ENCODE measurements around the gene NFU1. TPM values are rescaled to one million over a fixed set of nuclear protein-coding genes. Genes with fewer than 3 reads are reported as not detected.
"Not testable (repeated sequence)": the region's sequence is repeated elsewhere in the genome, so short reads cannot be mapped to it uniquely, and the experiment has no call there.

Gene NFU1
- polyA plus RNA-seq, 4 donors, result 64.6 to 69.2 (median 66.7) TPM

DNA sequence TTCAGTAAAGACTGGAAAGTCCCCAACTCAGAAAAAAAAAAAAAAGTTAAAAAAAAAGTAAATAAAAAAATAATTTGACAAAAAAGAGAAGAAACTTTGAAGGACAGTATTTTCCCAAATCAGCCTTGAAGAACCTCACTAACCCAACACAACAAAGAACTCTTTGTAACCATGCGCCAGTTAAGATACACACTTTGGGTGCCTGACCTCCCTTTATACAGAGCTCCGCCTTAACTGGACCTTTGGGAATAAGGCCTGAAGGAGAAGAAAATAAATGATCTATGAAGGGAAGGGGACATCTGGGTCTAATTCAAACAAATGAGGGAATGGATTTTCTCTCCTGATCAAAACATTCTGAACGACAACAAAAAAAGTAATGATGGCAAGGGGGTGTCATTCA, 48.0 kb downstream of the NFU1 start:
- DNase-seq (ENCODE audit: low read depth in 4 of 4, low spot score in 3 of 4), result no peak

DNA sequence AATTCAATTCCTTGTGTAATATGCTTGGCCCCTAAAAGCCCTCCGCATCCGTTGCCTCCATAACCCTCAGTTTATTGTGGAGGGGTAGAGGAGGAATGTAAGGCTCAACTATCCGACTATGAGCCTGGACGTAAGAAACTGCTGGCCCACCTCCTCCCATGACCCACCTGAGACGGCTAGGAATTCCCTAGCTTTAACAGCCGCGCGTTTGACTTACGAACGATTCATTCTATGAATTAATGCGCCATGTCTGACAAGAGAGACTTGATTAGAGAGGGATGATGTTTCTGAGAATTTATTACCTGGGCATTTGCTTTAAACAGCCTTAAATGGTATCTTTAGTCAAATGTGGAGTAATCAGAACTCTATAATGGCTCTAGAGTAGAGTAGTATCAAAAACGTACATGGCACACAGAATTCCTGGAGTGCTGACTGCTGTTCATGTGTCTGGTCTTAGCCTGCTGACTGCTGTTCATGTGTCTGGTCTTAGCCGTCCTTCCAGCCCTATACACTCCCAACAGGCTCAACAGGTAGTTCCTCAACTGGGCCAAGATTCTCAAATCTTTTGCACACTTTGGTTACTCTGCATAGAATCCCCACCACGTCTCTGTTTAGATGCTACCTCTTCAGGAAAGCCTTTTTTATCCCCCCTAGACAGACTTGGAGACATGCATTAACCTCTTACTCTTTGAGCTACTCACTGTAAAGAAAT, 49.3 kb downstream of the NFU1 start:
- no peak for DNase-seq (ENCODE audit: low read depth in 4 of 4, low spot score in 3 of 4)

DNA sequence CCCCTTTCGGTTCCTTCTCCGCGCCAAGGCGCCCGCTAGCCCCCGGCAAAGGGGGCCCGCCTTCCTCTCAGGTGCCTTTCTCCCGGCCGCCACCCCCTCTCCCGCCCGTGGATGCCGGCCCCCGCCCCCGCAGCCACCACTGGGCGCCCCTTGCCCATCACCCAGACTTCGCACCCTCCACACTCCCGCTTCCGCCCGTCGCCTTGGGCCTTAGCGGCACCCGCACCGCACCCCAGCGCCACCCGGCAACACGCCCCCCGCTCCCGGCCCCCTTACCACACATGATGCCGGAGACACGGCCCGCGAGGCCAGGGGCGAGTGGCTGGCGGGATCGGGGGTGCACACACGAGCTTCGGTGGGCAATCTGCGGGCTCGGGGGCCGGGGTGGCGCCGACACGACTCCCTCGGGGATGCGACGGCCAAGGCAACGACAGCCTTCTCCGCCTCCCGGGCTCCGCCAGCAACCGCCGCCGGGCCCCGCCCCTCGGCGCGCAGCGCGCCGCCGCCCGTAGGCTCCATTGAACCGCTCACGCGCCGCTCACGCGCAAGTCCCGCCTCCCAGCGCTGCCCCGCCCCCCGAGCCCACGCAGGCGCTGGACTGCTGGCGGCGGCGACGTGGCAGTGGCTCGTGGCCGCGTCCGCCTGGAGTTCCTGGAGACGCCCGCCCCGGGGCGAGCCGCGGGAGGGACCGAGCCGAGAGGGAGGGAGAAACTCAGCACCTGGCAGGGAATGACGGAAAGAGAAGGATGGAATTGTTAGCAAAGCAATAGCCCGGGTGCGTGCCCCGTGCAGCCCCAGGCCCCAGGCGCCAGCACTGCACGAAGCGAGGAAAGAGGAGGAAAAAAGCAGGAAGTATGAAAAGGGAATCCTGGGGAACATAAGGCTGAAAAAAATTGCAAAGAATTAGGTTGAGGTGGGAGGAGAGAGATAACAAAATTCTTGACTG, 50.2 kb downstream of the NFU1 start, which contains the start of gene GFPT1:
TSS of gene GFPT1 (minus strand) at position 439 of the 946 bp plus-strand sequence. CDS start at position 283, 156 bp downstream.
- peak; percentile 85 to 90 (median 88) for DNase-seq (ENCODE audit: low read depth in 4 of 4, low spot score in 3 of 4)

DNA sequence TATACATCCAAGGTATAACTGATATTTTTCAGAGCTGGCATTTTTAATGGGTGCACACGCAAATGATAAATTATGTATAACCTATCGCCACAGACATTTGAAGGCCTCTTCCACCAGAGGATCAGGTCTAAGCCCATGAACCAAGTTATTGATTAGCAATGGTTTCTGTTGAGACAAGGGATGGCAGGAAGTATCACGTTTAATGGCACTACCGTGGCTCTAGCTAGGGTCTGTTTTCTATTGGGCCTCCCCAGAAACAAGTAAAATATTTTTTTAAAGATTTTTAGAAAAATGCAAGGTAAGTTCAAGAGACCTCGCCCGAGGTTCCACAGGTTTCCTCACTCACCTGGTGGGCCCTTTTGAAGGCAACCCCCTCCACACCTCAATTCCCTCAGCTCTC, 50.9 kb downstream of the NFU1 start:
- no peak for DNase-seq (ENCODE audit: low read depth in 4 of 4, low spot score in 3 of 4)

DNA sequence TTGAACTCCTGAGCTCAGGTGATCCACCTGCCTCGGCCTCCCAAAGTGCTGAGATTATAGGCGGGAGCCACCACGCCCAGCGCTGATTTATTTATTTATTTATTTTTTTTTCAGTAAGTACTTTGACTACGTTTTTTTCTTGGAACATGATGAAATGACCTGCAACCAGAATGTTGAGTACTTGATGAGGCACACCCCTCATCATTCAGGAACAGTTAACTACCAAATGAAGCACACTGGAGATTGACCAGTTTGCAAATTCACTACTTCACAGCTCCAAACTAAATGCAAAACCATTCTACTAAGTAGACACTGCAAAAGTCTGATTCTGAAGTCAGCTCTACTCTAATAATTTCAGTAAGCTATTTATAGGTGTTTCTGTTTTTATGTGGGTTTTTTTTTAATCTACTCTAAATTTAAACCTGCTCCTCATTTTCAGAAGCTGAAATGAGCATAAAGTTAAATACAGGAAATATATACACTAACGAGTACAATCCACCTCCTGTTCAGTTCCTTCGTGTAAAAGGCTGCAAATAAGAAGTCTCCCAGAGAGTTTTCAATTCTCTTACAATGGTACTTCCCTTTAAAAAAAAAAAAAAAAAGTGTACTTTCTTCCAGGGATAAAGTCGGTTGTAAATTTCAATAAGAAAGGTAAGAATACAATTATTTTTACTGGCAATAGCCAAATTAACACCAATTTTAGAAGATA, 51.6 kb downstream of the NFU1 start:
- DNase-seq (ENCODE audit: low read depth in 4 of 4, low spot score in 3 of 4), result no peak

DNA sequence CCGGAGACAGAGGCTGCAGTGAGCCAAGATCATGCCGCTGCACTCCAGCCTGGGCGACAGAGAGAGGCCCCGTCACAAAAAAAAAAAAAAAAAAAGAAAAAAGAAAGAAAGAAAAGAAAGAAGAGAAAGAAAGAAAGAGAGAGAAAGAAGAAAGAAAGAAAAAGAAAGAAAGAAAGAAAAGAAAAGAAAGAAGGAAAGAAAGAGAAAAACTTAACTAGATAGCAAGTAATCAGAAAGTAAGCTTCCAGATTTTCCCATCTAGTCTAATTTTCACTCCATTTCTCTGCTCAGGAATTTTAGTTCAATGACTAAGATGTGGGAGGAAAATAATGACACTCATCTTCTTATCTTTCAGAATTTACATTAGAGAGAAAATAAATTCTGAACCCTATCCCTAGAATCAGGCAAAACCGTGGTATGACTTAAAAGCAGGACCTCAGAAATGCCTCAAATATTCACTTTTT, 52.6 kb downstream of the NFU1 start:
- no peak for DNase-seq (ENCODE audit: low read depth in 4 of 4, low spot score in 3 of 4)

DNA sequence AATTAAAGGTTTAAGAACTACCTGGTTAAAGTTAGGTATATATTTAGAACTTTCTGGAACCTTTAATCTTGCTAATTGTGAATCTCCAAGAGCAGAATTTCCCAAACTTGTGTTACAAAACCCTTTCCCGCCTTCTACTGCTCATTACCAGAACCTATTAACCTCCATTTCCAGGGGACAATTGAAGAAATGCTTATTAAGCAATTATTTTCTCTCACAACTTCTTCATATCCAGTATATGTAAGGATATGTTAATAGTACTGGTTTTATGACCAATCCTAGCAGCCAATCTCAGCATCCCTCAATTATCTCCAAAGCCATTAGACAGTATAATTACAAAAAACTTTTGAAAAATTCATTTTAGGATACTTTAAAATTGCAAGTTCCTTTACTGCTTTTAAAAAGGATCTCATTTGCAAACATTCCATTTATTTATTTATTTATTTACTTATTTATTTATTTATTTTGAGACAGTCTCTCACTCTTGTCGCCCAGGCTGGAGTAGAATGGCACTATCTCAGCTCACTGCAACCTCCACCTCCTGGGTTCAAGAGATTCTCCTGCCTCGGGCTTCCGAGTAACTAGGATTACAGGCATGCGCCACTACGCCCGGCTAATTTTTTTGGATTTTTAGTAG, 53.9 kb downstream of the NFU1 start:
- DNase-seq (ENCODE audit: low read depth in 4 of 4, low spot score in 3 of 4), result no peak

DNA sequence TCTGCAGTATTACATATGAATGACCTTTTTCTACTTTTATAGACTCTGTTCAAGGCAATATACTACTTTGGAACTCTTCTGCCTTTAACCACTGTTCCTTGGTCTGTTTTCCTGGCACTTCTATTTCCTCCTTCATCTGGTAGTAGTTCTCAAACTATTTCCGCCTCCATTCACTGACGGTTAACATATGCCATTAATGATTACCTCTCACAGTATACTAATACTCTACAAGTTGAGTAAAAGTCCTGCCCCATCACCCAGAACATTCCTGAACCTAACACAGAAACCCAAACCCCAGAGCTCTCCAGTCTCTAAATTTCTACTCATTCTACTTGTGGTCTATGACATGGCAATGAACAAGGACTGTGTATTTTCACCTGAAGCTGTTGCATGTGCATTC, 54.7 kb downstream of the NFU1 start:
- DNase-seq (ENCODE audit: low read depth in 4 of 4, low spot score in 3 of 4), result no peak

DNA sequence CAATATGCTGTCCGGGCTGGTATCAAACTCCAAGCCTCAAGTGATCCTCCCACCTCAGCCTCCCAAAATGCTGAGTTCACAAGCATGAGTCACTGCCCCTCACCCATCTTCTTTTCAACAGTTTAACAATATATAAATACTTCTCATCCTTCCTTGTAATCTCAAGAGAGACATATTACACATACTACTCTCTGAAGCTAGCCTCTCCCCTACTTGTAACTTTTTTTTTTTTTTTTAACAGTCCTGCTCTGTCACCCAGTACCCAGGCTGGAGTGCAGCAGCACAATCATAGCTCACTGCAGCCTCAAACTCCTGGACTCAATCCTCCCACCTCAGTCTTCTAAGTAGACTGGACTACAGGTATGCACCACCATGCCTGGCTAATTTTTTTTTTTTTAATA, 55.9 kb downstream of the NFU1 start:
- DNase-seq (ENCODE audit: low read depth in 4 of 4, low spot score in 3 of 4), result no peak

DNA sequence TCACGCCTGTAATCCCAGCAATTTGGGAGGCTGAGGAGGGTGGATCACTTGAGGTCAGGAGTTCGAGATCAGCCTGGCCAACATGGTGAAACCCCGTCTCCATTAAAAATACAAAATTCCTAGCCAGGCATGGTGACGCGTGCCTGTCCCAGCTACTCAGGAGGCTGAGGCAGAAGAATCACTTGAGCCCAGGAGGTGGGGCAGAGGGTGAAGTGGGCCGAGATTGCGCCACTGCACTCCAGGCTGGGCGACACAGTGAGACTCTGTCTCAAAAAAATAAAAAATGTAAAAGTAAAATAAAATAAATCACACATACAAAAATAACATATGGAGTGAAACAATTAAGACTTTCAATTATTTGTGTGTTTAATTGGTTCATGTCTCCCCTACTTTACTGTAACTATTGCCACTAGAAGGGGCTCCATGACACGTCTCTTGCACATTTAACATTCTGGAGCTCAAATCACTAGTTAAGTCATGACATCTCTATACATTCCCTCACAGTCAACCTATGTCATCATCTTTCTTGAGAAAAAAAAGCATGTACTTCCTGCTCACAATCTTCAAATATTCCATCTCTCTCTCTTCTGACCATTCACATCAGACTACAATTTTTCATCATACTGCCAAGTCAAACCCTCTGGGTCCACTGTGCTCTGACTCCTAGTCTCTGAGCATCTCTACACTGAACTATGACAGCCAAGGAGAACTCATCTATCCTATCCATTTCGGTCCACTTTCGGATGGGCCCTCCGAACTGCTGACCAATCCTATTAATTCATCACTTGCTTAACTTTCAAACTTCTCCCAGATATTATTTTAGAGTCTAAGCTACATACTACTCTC, 56.9 kb downstream of the NFU1 start:
- no peak for DNase-seq (ENCODE audit: low read depth in 4 of 4, low spot score in 3 of 4)

DNA sequence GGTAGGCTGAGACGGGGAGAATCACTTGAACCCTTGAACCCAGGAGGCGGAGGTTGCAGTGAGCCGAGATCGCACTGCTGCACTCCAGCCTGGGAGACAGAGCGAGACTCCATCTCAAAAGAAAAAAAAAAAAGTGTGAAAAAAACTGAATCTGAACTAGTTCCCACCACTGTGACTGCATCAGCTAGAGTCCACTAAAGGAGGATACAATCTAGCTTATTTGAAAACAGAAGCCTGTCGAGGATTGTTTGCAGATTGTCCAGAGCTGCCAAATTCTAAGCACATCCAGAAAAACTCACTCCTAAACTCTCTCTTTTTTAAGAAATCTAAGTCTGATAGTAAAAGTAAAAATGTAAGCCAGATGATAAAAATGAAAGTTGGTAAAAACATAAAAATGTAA, 60.8 kb downstream of the NFU1 start:
- no peak for DNase-seq (ENCODE audit: low read depth in 4 of 4, low spot score in 3 of 4)

DNA sequence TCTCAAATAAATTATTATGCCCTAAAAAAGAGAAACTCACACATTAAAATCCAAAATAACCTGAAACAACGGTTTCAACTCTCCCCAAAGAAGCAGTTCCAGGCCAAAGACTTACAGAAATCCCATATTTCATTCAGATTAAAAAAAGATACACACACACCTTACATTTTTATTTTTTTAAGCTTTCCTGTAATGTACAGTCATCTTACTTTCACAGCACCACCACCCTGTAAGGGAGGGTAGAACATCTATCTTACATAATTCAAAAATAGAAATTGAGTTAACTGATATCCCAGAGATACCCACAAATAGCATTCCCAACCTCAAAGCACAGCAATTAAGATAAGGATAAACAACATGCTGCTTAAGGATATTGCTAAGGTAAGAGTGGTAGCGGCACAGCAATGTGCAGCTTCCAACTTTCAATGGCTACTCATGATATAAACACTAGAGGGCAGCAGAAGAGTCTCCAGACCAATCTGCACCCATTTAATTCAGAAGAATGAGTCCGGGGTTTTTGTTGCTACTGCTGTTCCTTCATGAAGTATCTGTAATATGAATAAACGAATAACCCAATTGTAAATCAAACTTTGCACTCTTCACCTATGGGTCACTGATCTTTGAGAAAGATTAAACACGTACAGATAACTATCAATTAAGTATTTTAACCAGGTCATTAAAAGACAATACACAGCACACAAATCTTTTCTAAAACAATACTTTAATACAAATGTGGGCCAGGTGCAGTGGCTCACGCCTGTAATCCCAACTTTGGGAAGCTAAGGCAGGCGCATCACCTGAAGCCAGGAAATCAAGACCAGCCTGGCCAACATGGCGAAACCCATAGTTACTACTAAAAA, 61.5 kb downstream of the NFU1 start:
- DNase-seq (ENCODE audit: low read depth in 4 of 4, low spot score in 3 of 4), result no peak

DNA sequence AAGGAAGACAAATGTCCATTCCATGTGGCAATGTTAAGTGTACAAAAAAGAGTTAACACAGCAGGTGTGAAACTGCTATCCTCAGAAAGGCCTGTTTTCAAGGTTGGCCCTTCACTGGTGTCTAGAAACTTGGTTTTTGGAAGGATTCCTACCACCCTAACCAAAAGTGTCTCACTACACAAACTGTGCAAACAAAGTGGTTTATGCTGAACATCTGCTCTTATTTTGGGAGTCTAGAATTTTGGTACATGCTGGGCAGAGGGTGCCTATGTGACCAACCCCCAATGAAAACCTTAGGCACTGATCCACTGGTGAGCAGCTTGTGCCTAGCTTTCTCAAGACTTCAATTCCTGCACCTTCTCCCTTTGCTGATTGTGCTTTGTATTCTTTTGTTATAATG, 64.5 kb downstream of the NFU1 start:
- no peak for DNase-seq (ENCODE audit: low read depth in 4 of 4, low spot score in 3 of 4)

DNA sequence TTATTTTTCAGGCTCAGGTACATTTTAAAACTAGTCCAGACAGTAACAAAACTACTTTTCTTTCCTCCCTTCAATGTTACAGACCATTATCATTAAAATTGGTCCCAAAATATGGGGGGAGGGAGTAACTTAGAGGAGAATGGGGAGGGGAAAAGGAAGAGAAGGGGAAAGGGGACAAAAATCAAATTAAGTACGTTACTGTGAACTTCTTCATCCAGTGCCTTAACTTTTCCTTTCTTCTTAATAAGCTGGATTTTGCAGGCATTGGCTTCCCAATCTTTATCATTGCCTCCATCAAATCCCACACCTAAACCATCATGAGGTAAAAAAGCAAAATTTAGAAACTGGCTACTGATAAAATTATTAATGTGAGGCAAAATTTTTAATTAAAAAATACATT, 67.4 kb downstream of the NFU1 start:
- no peak for DNase-seq (ENCODE audit: low read depth in 4 of 4, low spot score in 3 of 4)

DNA sequence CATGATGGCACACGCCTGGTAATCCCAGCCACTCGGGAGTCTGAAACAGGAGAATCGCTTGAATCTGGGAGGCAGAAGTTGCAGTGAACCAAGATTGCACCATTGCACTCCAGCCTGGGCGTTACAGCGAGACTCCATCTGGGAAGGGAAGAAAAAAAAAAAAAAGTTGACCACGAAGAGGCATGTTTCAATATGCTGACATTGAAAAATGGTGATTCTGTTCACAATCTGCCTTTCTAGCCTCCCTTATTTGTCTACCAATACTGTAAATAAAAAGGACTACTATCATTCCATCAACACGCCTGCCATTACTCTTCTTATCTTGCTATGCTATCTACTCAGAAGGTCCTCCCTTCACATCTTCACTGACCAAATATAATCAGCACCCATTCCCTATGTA, 68.6 kb downstream of the NFU1 start:
- DNase-seq (ENCODE audit: low read depth in 4 of 4, low spot score in 3 of 4), result no peak

DNA sequence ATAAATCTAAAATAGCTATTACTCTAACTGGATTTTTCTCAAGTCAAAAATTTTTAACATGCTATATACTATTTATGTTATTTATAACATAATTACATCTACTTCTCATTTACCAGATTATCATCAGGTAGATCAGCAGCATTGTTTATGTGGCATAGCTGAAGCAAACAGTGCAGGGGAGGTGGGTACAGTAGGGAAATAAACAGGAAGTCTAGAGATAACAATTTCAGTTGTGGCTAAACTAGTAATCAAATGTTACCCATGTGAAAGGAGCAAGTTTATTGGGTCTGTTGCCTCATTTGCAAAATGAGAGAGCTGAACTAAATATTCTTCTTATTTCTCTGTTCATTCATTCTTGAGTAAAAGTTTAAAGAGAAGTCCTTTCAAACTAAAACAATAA, 77.9 kb downstream of the NFU1 start:
- DNase-seq (ENCODE audit: low read depth in 4 of 4, low spot score in 3 of 4), result no peak

DNA sequence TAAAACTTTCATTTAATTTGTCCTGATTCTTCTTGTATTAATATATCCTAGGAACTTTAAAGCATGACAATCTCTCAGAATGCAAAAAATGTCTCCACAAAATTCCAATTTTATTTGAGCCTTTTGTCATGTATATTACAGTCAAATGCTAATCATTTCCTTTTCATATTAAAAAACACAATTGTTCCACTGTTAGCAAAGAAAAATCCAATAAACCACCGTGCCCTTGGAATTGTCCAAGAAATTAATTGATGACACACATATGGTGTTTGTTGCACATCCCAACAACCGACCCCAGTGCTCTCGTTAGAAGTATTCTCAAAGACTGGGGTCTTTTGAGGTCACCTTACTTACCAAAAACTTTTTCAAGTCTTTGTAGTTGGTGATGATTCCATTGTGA, 78.3 kb downstream of the NFU1 start:
- DNase-seq (ENCODE audit: low read depth in 4 of 4, low spot score in 3 of 4), result no peak

DNA sequence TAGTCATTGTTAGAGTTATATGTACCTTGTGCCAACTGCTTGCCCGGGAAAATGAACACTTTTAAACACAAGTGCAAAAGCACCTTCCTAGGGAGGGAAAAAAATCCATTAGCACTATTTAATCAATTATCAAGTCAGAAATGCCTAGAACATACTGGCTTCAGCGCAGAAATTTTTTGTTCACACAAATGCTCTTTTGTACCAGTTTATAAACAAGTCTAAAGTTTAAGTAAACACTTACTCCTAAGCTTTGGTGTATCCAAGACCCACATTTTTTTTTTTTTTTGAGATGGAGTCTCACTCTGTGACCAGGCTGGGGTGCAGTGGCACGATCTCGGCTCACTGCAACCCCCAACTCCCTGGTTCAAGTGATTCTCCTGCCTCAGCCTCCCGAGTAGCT, 80.8 kb downstream of the NFU1 start:
- DNase-seq (ENCODE audit: low read depth in 4 of 4, low spot score in 3 of 4), result no peak

DNA sequence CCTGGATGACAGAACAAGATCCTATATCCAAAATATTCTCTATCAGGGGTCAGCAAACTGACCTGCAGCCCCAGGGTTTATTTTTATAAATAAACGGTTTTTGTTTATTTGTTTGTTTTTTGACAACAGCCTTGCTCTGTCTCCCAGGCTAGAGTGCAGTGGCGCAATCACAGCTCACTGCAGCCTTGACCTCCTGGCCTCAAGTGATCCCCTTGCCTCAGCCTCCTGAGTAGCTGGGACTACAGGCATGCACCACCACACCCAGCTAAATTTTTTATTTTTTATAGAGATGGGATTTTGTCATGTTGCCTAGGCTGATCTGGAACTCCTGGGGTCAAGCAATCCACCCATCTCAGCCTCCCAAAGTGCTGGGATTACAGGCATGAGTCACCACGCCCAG, 82.3 kb downstream of the NFU1 start:
- not testable (repeated sequence) for DNase-seq (ENCODE audit: low read depth in 4 of 4, low spot score in 3 of 4)

Measured in right renal pelvis (tissue), 4 donors.